Kidney epithelial cell (primary cell): ENCODE measurements around the gene GRIK2. TPM values are rescaled to one million over a fixed set of nuclear protein-coding genes. Genes with fewer than 3 reads are reported as not detected.

Experiments
- DNase-seq: peaks from one replicate; pipeline ENCODE4 v3.0.0-alpha.2; 2010; ENCODE audit warnings: low read depth
- H3K27me3 ChIP-seq: 2 replicates; pipeline ENCODE4 v1.6.0; 2011; ENCODE audit warnings: low read length; ENCODE audit not compliant: control insufficient read depth, insufficient read depth
- H3K36me3 ChIP-seq: 2 replicates; pipeline ENCODE4 v1.5.1; 2011; ENCODE audit warnings: low read length; ENCODE audit not compliant: control insufficient read depth, insufficient read depth
- H3K4me3 ChIP-seq: 2 replicates; pipeline ENCODE4 v1.5.1; 2011; ENCODE audit warnings: low read depth, mild to moderate bottlenecking, control low read depth, low read length
- CTCF ChIP-seq: IDR thresholded peaks from 2 replicates; pipeline ENCODE4 v1.5.1; 2011; ENCODE audit warnings: mild to moderate bottlenecking, moderate library complexity, low read length, control low read depth, inconsistent platforms; ENCODE audit not compliant: insufficient read depth, poor library complexity, severe bottlenecking
- total RNA-seq: library from RNA; depleted of rRNA; stranded (reverse); fragments of >200 nt; gene quantifications from 2 replicates; pipeline ENCODE4 v1.2.3, GENCODE V29; 2015

Gene GRIK2
- total RNA-seq, 1 donor from 2014 or later = 0.13 TPM

- DNase-seq = no peak
- TF ChIP-seq CTCF = no peak
- no peaks in the 10 kb centered on the region for H3K36me3 ChIP-seq
- no peaks in the 10 kb centered on the region for H3K27me3 ChIP-seq
- no peak overlapping the region for H3K4me3 ChIP-seq
Observed at GRCh38 chr6:101907356-101908217, 514.1 kb downstream of the GRIK2 start.

DNA sequence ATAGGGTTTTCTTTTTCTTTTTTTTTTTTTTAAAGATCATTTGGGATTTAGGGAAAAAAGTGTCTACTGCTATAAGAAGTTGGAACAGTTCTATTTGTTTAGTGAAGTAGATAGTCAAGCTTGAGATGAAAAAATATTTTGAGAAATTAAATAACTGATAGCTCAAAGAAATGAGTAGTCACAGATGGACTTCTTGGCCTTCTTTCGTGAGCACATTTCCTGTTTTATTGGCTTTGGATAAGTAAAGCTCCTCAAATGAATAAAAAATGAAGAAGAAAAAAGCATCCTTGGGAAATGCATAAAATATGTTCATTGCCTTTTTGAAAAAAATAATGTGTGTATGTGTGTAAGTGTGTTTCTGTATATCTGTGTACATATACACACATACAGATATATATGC lies 515.9 kb downstream of the GRIK2 start:
- DNase-seq = no peak
- TF ChIP-seq CTCF = no peak
- Histone ChIP-seq H3K4me3 (no peak overlapping the region), H3K27me3 (no peaks in the 10 kb centered on the region), H3K36me3 (no peaks in the 10 kb centered on the region)

DNA sequence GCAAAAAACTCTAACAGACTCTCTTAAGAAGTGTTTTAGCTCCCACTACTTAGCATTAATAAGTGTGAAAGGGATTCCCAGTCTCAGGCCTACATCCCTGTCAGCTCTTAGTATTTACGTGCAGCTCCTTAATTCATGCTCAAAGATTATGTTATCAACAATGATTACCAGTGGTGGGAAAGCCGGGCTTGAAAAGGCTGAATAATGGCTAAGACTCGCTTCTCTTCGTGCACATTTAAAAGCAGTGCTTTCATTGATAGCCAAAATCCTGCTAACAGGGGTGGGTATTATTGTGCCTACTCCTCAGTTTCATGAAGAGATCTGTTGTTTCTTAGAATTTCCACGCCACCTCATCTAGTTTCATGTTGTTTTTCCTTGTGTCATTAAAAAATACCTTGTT lies 518.8 kb downstream of the GRIK2 start:
- Histone ChIP-seq H3K27me3 (no peaks in the 10 kb centered on the region), H3K4me3 (no peak overlapping the region), H3K36me3 (no peaks in the 10 kb centered on the region)
- TF ChIP-seq CTCF = no peak
- DNase-seq = no peak

DNA sequence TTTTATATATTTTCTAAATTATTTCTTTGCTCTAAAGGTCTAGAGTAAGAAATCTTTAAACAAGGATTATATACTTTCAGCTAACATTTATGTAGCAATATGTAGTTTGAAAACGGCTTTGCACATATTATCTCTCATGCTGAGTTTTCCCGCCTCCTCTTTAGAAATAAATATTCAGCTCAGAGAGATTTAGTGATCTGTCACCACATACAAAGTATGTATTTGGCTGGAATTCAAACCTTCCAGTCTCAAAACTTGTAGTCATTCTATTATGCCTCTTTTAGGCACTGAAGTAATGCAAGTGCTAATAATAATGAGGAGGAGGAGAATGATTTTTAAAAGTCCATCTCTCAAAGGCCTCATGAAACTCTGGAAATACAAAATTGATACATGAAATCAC lies 525.0 kb downstream of the GRIK2 start:
- no peaks in the 10 kb centered on the region for H3K27me3 ChIP-seq
- no peak for DNase-seq

DNA sequence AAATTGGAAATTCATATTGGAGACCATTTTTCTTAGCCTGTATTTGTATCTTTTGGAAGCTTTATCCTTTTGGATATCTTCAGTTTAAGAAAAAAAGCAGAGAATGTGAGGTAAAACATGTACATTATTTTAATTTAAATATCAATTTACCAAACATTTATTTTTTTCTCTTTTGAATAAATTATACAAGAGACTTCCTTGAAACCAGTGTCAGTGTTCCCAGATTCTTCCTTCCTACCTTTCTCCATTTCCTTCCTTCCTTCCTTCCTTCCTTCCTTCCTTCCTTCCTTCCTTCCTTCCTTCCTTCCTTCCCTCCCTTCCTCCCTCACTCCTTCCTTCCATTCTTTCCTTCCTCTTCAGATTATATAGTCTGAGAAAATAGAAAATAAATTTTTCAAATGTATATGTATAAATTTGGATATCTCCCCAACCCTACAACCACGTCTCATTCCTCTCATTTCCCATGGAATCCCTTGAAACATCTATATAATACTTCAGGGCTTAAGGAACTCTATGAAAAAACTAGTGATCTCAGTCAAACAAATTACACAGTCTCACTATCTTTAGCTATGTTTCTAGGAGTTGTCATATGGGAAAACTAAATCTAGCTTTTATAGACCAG lies 528.4 kb downstream of the GRIK2 start:
- Histone ChIP-seq H3K27me3 (no peaks in the 10 kb centered on the region), H3K36me3 (no peaks in the 10 kb centered on the region), H3K4me3 (no peak overlapping the region)
- no peak for TF ChIP-seq CTCF
- DNase-seq = no peak

More for the DNA sequence above, 525.0 kb downstream of the GRIK2 start:
- H3K36me3 ChIP-seq = no peaks in the 10 kb centered on the region
- H3K4me3 ChIP-seq = no peak overlapping the region
- no peak for TF ChIP-seq CTCF
